SK-N-MC (cell line): ENCODE data around the gene APOLD1.
A peak's percentile ranks its signal among the peaks of the same experiment; 100 is the strongest.
"Not testable (repeated sequence)": the region's sequence is repeated elsewhere in the genome, so short reads cannot be mapped to it uniquely, and the experiment has no call there.

Experiments used
- DNase-seq: peaks from one replicate; pipeline ENCODE4 v3.0.0-alpha.2; 2011; ENCODE audit warnings: low read depth, low spot score
- H3K27ac ChIP-seq: fragments of 200-600 bp; sonication (generic); 2 replicates; pipeline ENCODE4 v1.5.1; 2016; ENCODE audit warnings: mixed run types
- H3K36me3 ChIP-seq: fragments of 200-600 bp; sonication (generic); 2 replicates; pipeline ENCODE4 v1.6.1; 2017; ENCODE audit warnings: antibody characterized with exemption, low read length, mixed read lengths; ENCODE audit not compliant: insufficient read depth
- H3K4me3 ChIP-seq: fragments of 200-600 bp; sonication (generic); 2 replicates; pipeline ENCODE4 v1.5.1; 2016
- H3K9ac ChIP-seq: fragments of 200-600 bp; sonication (generic); 2 replicates; pipeline ENCODE4 v1.8.0; 2017; ENCODE audit warnings: mixed run types, mixed read lengths; ENCODE audit not compliant: insufficient read length
- H3K9me3 ChIP-seq: fragments of 200-600 bp; sonication (generic); 2 replicates; pipeline ENCODE4 v1.6.1; 2017; ENCODE audit warnings: low read depth, mild to moderate bottlenecking, antibody characterized with exemption, low read length, moderate library complexity, mixed read lengths
- EZH2 ChIP-seq: fragments of 200-600 bp; sonication (generic); IDR thresholded peaks from one replicate; pipeline ENCODE4 v1.6.1; 2017; ENCODE audit warnings: antibody characterized with exemption
- FOXP2 ChIP-seq: optimal IDR thresholded peaks from 2 replicates; pipeline ENCODE3; 2011; ENCODE audit warnings: mild to moderate bottlenecking, moderate library complexity; ENCODE audit not compliant: insufficient read depth; ENCODE audit errors: extremely low read length, control extremely low read depth
- POLR2AphosphoS5 ChIP-seq: IDR thresholded peaks from 2 replicates; pipeline ENCODE4 v1.6.1; 2012; ENCODE audit warnings: mild to moderate bottlenecking, low read depth, low read length, borderline replicate concordance

Gene APOLD1

GRCh38 chr12:12800406-12801180 lies 15.1 kb downstream of the APOLD1 start:
- Histone ChIP-seq H3K36me3 (no peaks in the 10 kb centered on the region), H3K4me3 (no peak overlapping the region), H3K27ac (no peak overlapping the region), H3K9ac (no peak overlapping the region), H3K9me3 (no peaks in the 10 kb centered on the region)
- TF ChIP-seq FOXP2 = no peak
- TF ChIP-seq POLR2AphosphoS5 = no peak
- TF ChIP-seq EZH2 = no peak
- DNase-seq = no peak

- H3K4me3 ChIP-seq, DNase-seq, H3K36me3 ChIP-seq, H3K9ac ChIP-seq, H3K9me3 ChIP-seq, H3K27ac ChIP-seq: not testable (repeated sequence)
Observed at GRCh38 chr12:12801656-12802055, 16.2 kb downstream of the APOLD1 start.

GRCh38 chr12:12803186-12803585 lies 17.7 kb downstream of the APOLD1 start:
- no peak overlapping the region for H3K4me3 ChIP-seq
- H3K9ac ChIP-seq = no peak overlapping the region
- TF ChIP-seq POLR2AphosphoS5 (no peak), EZH2 (no peak), FOXP2 (no peak)
- no peaks in the 10 kb centered on the region for H3K9me3 ChIP-seq
- H3K36me3 ChIP-seq = no peaks in the 10 kb centered on the region
- no peak overlapping the region for H3K27ac ChIP-seq
- no peak for DNase-seq

GRCh38 chr12:12804011-12804410 lies 18.6 kb downstream of the APOLD1 start:
- Histone ChIP-seq H3K9me3 (no peaks in the 10 kb centered on the region), H3K9ac (no peak overlapping the region), H3K36me3 (no peaks in the 10 kb centered on the region), H3K27ac (no peak overlapping the region), H3K4me3 (no peak overlapping the region)
- no peak for DNase-seq
- TF ChIP-seq EZH2 (no peak), FOXP2 (no peak), POLR2AphosphoS5 (no peak)

GRCh38 chr12:12804432-12804886 lies 19.0 kb downstream of the APOLD1 start:
- no peaks in the 10 kb centered on the region for H3K9me3 ChIP-seq
- TF ChIP-seq POLR2AphosphoS5 (no peak), EZH2 (no peak), FOXP2 (no peak)
- no peak overlapping the region for H3K9ac ChIP-seq
- H3K36me3 ChIP-seq = no peaks in the 10 kb centered on the region
- H3K4me3 ChIP-seq = no peak overlapping the region
- no peak for DNase-seq
- H3K27ac ChIP-seq = no peak overlapping the region

GRCh38 chr12:12806784-12807516 lies 21.5 kb downstream of the APOLD1 start:
- Histone ChIP-seq H3K9ac (no peak overlapping the region), H3K4me3 (no peak overlapping the region), H3K36me3 (no peaks in the 10 kb centered on the region), H3K9me3 (no peaks in the 10 kb centered on the region), H3K27ac (no peak overlapping the region)
- TF ChIP-seq POLR2AphosphoS5 (no peak), EZH2 (no peak), FOXP2 (no peak)
- no peak for DNase-seq

GRCh38 chr12:12807517-12807903 lies 22.1 kb downstream of the APOLD1 start:
- H3K9ac ChIP-seq, H3K27ac ChIP-seq, DNase-seq, H3K9me3 ChIP-seq, H3K36me3 ChIP-seq, H3K4me3 ChIP-seq: not testable (repeated sequence)

- Histone ChIP-seq H3K9ac (peak overlapping the region; percentile 22), H3K4me3 (no peak overlapping the region), H3K27ac (no peak overlapping the region), H3K36me3 (no peaks in the 10 kb centered on the region), H3K9me3 (no peaks in the 10 kb centered on the region)
- DNase-seq = no peak
- no peak for TF ChIP-seq EZH2
- TF ChIP-seq POLR2AphosphoS5 = no peak
- TF ChIP-seq FOXP2 = no peak
Observed at GRCh38 chr12:12807970-12808702, 22.7 kb downstream of the APOLD1 start.
